Activated naive CD8-positive, alpha-beta T cell treated with anti-CD3 and anti-CD28 coated beads, Interleukin-2, amount 10 ng/mL, durations not matched to agents 7 days and 5 days (primary cell): ENCODE data around the gene ARL14EPL. TPM values are rescaled to one million over a fixed set of nuclear protein-coding genes. Genes with fewer than 3 reads are reported as not detected.
A peak's percentile ranks its signal among the peaks of the same experiment; 100 is the strongest.

Source experiments
- ATAC-seq: fragments of 150-1000 bp; cut with Tn5 transposase; one replicate; pipeline ENCODE4 v1.10.0; 2021; ENCODE audit warnings: low read depth, moderate library complexity
- POLR2A ChIA-PET: fragments of 350-600 bp; sonication (Branson Sonifier 250); formaldehyde crosslinking; loops from one replicate; lab custom pipeline; 2021; ENCODE audit warnings: antibody characterized with exemption; lab: Charles Lee
- DNase-seq: peaks from one replicate; pipeline ENCODE4 v3.0.0; 2021
- H3K27ac Mint-ChIP-seq: one replicate; pipeline ENCODE4 v1.8.0; 2022; ENCODE audit warnings: mild to moderate bottlenecking, mixed read lengths
- H3K27me3 Mint-ChIP-seq: one replicate; pipeline ENCODE4 v1.8.0; 2022; ENCODE audit warnings: mild to moderate bottlenecking, moderate library complexity, mixed read lengths
- H3K36me3 Mint-ChIP-seq: one replicate; pipeline ENCODE4 v1.8.0; 2021; ENCODE audit warnings: mild to moderate bottlenecking, mixed read lengths
- H3K4me1 Mint-ChIP-seq: one replicate; pipeline ENCODE4 v1.8.0; 2021; ENCODE audit warnings: mixed read lengths
- H3K4me3 Mint-ChIP-seq: one replicate; pipeline ENCODE4 v1.8.0; 2022; ENCODE audit warnings: mild to moderate bottlenecking, moderate library complexity, mixed read lengths
- H3K9me3 Mint-ChIP-seq: one replicate; pipeline ENCODE4 v1.8.0; 2021; ENCODE audit warnings: mixed read lengths
- total RNA-seq, 2 experiments: library from RNA; stranded (reverse); gene quantifications; one replicate each; pipeline ENCODE4 v1.2.3, GENCODE V29; 2021

ARL14EPL gene
- not detected for total RNA-seq

DNA sequence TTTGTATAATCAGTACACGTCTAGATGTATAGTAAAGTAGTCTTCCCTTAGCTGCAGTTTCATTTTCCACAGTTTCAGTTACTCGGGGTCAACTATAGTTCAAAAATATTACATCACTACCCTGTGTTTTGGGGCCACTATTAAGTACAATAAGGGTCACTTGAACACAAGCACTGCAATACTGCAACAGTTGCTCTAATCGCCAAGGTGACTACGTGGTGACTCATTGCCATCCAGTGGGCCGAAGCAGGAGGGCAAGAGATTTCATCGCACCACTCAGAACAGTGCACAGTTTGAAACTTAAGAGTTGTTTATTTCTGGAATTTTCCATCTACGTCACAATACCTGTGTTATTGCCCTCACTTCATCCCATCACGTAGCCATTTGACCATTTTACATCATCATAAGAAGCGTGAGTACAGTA is at the start of gene ARL14EPL:
ARL14EPL (plus strand) TSS at position 379 of the 424 bp plus-strand sequence. CDS start 18,994 bp downstream, outside the sequence.
- no peak within 1 kb of the TSS for H3K27ac Mint-ChIP-seq
- DNase-seq, result no peak
- POLR2A ChIA-PET, result no interaction called here

GRCh38 chr5:115983519-115983918 is 48.8 kb upstream of the ARL14EPL start:
- Mint-ChIP-seq H3K27ac (no peak overlapping the region), H3K27me3 (peaks cover 13% of the 10 kb centered on the region), H3K36me3 (no peaks in the 10 kb centered on the region), H3K4me3 (no peak overlapping the region), H3K4me1 (no peaks in the 10 kb centered on the region), H3K9me3 (peaks cover 6% of the 10 kb centered on the region)
- POLR2A ChIA-PET, result no interaction called here
- DNase-seq (no peak), ATAC-seq (no peak)

More for the DNA sequence above, at the start of gene ARL14EPL:
- H3K4me3 Mint-ChIP-seq, result no peak within 1 kb of the TSS
- no peaks in the 10 kb centered on the region for H3K9me3 Mint-ChIP-seq
- peaks cover 6% of the 10 kb centered on the region for H3K4me1 Mint-ChIP-seq
- peak; percentile 36 for ATAC-seq
- no peaks in the 10 kb centered on the region for H3K36me3 Mint-ChIP-seq
- no peaks in the 10 kb centered on the region for H3K27me3 Mint-ChIP-seq

DNA sequence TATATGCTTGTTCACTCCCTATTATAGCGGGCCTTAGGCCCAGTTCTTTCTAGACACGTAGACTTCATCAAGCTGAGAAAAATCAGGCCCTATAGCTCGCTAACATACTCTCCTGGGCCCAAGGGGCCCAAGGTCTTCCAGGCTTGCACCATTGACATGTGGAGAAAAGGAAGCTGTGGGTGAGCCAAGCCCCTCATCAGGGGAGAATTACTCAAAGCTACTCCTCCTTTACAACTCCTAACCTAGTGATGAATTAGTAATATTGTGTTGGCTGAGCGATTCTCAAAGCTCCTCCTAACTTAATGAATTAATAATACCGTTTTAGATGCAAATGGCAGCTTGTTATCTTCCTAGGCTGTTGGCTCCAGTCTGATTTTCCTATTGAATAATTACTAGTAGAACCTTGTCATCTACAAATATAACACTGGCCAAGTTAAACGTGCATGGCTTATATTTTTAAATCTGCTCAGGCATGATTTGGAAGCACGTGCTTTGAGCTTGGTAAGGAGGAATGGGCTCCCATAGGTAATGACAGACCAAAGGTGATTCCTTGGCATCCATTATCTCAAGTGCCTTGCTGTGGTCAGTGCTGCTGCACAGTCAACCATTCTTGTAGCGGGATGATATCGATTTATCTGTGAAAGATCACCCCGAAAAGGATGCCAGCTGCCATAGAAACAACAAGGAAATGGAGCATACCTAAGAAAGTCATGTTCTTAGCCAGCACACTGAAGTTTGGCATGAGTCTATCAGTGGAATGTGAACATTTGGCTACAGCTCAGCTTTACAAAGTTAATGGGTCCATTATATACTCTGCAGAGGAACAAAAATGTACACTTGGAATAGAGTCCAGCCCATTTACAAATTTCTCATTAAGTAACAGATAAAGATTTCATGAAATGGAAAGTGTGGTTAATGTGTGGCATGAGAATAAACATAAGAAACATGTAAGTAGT is 46.2 kb upstream of the ARL14EPL start:
- no peak for ATAC-seq
- Mint-ChIP-seq H3K4me1 (no peaks in the 10 kb centered on the region), H3K4me3 (no peak overlapping the region), H3K9me3 (peaks cover 2% of the 10 kb centered on the region), H3K36me3 (no peaks in the 10 kb centered on the region), H3K27me3 (peaks cover 9% of the 10 kb centered on the region), H3K27ac (no peak overlapping the region)
- DNase-seq, result no peak
- POLR2A ChIA-PET, result no interaction called here

GRCh38 chr5:115988002-115988401 is 44.3 kb upstream of the ARL14EPL start:
- POLR2A ChIA-PET, result no interaction called here
- Mint-ChIP-seq H3K36me3 (no peaks in the 10 kb centered on the region), H3K9me3 (no peaks in the 10 kb centered on the region), H3K27me3 (peaks cover 22% of the 10 kb centered on the region), H3K4me1 (no peaks in the 10 kb centered on the region), H3K4me3 (no peak overlapping the region), H3K27ac (no peak overlapping the region)
- ATAC-seq (no peak), DNase-seq (no peak)

DNA sequence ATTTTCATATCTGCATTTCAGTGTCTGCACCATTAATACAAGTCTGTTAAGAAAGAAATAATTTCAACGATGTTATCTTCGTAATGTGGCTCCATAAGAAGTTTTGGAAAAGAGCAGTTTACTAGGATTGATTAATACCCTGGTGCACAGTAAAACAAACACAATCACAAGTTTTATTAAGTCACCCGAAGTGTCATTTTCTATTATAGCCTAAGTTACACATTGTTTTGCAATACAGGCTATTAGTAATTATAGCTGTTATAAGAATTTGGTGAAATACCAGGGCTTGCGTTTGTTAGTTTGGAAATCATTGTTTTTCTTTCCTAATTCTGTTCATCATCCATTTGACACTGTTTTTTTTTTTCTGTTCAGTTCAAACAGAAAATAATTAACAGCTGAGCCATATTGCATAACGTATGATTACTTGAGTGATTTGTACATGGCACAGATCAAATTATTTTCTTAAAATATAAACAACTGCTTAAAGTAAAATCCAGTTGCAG is 39.4 kb upstream of the ARL14EPL start:
- POLR2A ChIA-PET, result no interaction called here
- H3K27ac Mint-ChIP-seq, result no peak overlapping the region
- peaks cover 29% of the 10 kb centered on the region for H3K27me3 Mint-ChIP-seq
- ATAC-seq (no peak), DNase-seq (no peak)
- no peak overlapping the region for H3K4me3 Mint-ChIP-seq
- H3K4me1 Mint-ChIP-seq, result no peaks in the 10 kb centered on the region
- no peaks in the 10 kb centered on the region for H3K36me3 Mint-ChIP-seq
- H3K9me3 Mint-ChIP-seq, result no peaks in the 10 kb centered on the region

DNA sequence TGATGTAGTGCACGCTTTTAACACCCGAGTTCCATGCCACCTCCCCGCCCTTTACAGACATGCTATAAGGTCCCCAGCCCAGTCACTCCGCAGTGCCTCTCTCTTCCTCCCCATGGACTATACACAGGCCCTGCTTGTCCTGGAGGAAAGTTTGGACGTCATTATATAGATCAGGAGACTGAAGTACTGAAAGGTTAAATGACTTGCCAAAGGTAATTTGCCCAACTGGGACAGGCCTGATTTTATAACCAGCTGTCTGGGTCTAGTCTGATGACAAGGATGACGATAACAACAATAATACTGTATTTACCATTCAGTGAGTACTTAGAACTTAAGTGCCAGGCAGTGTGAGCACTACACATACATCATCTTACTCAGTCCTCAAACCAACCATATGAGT is 36.9 kb upstream of the ARL14EPL start:
- POLR2A ChIA-PET, result no interaction called here
- no peak for DNase-seq
- H3K9me3 Mint-ChIP-seq, result no peaks in the 10 kb centered on the region
- no peaks in the 10 kb centered on the region for H3K4me1 Mint-ChIP-seq
- peaks cover 31% of the 10 kb centered on the region for H3K27me3 Mint-ChIP-seq
- H3K36me3 Mint-ChIP-seq, result no peaks in the 10 kb centered on the region
- no peak overlapping the region for H3K4me3 Mint-ChIP-seq
- no peak overlapping the region for H3K27ac Mint-ChIP-seq
- no peak for ATAC-seq

- POLR2A ChIA-PET, result no interaction called here
- Mint-ChIP-seq H3K27me3 (peaks cover 12% of the 10 kb centered on the region), H3K4me1 (no peaks in the 10 kb centered on the region), H3K27ac (no peak overlapping the region), H3K4me3 (no peak overlapping the region), H3K9me3 (no peaks in the 10 kb centered on the region), H3K36me3 (no peaks in the 10 kb centered on the region)
- DNase-seq (no peak), ATAC-seq (no peak)
Observed at GRCh38 chr5:116002116-116002906, 30.0 kb upstream of the ARL14EPL start.

DNA sequence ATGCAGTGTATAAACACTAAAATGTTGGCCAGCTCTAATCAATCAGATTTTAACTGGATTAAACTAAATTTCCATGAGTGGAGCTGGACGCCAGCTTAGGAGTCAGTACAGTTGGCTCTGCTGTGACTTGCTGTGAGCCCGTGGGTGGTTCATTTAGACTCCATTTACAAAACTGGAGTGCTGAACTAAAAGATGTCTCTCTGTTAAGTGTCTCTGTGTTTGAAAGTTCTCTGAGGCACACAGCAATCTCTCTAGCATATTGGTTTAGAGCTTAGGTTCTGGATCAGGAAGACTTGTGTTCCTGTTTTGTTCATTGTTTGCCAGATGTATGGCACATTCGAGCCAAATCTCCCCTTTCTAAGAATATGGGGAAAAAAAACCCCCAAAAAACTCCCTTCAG is 28.0 kb upstream of the ARL14EPL start:
- POLR2A ChIA-PET, result no interaction called here
- Mint-ChIP-seq H3K27me3 (peaks cover 12% of the 10 kb centered on the region), H3K9me3 (no peaks in the 10 kb centered on the region), H3K27ac (no peak overlapping the region), H3K4me3 (no peak overlapping the region), H3K36me3 (no peaks in the 10 kb centered on the region), H3K4me1 (no peaks in the 10 kb centered on the region)
- DNase-seq (no peak), ATAC-seq (no peak)

GRCh38 chr5:116009806-116010205 is 22.5 kb upstream of the ARL14EPL start:
- Mint-ChIP-seq H3K27me3 (peaks cover 12% of the 10 kb centered on the region), H3K27ac (no peak overlapping the region), H3K9me3 (no peaks in the 10 kb centered on the region), H3K4me1 (no peaks in the 10 kb centered on the region), H3K36me3 (no peaks in the 10 kb centered on the region), H3K4me3 (no peak overlapping the region)
- DNase-seq (no peak), ATAC-seq (no peak)
- POLR2A ChIA-PET, result no interaction called here

DNA sequence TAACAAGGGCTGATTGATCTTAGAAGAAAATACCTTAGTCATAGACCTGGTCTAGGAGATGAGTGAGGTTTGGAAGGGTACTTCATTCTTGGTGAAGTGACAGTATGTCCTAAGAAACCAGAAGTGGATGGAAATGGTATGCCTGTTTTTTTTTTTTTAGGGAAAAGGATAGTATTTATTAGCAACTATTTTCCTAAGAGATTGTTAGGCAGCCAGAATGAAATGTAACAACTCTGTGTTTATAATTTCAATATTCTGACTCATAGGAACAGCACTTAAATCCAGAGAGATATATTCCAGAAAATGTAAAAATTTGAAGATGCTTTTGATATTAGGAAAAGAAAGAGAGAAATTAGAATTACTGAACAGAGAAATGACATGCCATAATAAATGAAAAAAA is 21.2 kb upstream of the ARL14EPL start:
- no peaks in the 10 kb centered on the region for H3K4me1 Mint-ChIP-seq
- no peak for DNase-seq
- no peak overlapping the region for H3K27ac Mint-ChIP-seq
- POLR2A ChIA-PET, result no interaction called here
- H3K4me3 Mint-ChIP-seq, result no peak overlapping the region
- H3K9me3 Mint-ChIP-seq, result no peaks in the 10 kb centered on the region
- peaks cover 12% of the 10 kb centered on the region for H3K27me3 Mint-ChIP-seq
- no peak for ATAC-seq
- H3K36me3 Mint-ChIP-seq, result no peaks in the 10 kb centered on the region

DNA sequence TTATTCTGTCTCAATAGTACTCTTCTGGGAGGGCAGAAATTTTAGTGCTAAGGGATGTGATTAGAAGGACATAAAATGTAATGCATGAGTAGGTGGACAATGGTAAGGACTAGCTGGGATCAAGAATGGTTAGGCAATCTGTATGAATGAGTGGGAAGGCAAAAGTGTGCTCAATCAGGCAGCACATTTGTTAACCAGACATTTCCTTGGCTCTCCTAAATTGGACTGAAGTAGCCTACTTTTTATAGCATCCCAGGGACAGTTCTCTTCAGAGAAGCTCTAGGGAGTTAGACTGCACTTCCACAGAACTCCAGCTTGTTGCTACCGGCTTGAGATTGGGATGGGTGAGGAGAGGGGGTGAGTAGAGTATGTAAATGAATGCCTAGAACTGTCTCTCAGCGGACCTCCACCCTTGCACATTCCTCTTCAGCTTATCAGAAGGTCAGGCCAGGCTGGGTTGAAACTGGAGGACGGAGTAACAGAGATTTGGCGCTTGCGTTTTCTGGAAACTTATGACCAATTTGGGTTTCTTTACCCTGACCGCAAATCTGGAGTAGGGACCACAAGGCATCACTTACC is 19.0 kb upstream of the ARL14EPL start:
- no peaks in the 10 kb centered on the region for H3K4me1 Mint-ChIP-seq
- POLR2A ChIA-PET, result no interaction called here
- H3K9me3 Mint-ChIP-seq, result no peaks in the 10 kb centered on the region
- no peak overlapping the region for H3K27ac Mint-ChIP-seq
- H3K36me3 Mint-ChIP-seq, result no peaks in the 10 kb centered on the region
- peaks cover 12% of the 10 kb centered on the region for H3K27me3 Mint-ChIP-seq
- no peak overlapping the region for H3K4me3 Mint-ChIP-seq
- DNase-seq (no peak), ATAC-seq (no peak)

DNA sequence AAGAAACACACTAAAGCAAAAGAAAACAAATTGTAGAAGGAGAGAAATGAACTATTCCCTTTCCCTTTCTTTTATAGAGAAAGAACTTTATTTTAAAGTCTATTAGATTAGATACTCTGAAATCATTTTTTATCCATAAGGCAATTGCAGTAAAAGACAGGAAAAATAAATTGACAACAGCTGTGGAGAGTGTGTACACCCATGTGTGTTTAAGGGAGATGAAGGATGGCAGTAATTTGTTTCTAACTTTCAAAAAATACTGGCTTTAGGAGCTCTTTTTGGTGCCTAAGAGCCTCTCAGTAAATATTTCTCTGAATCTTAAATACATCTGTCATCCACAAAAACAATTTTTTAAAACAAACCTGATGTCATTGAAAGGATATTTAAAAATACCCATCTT is 18.3 kb upstream of the ARL14EPL start:
- no peaks in the 10 kb centered on the region for H3K4me1 Mint-ChIP-seq
- no peaks in the 10 kb centered on the region for H3K9me3 Mint-ChIP-seq
- H3K36me3 Mint-ChIP-seq, result no peaks in the 10 kb centered on the region
- peaks cover 12% of the 10 kb centered on the region for H3K27me3 Mint-ChIP-seq
- ATAC-seq (no peak), DNase-seq (no peak)
- no peak overlapping the region for H3K4me3 Mint-ChIP-seq
- POLR2A ChIA-PET, result no interaction called here
- H3K27ac Mint-ChIP-seq, result no peak overlapping the region

DNA sequence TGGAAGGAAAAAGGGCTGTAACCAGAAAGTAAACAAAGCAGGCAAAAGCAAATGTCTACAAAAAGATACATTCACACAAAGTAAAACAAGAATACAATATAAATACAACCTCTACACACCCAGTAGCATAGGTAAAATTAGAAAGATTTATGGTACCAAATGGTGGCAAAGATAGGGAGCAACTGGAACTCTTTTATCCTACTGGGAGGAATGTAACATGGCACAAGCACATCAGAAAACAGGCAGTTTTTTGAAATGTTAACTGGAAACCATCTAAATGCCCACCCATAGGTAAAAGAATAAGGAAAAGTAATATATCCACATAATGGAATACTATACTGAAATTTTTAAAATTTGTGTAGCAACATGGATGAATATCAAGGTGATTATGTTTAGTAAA is 8.7 kb upstream of the ARL14EPL start:
- ATAC-seq, result no peak
- no peaks in the 10 kb centered on the region for H3K36me3 Mint-ChIP-seq
- POLR2A ChIA-PET, result no interaction called here
- no peak for DNase-seq
- no peak overlapping the region for H3K4me3 Mint-ChIP-seq
- H3K27me3 Mint-ChIP-seq, result peaks cover 24% of the 10 kb centered on the region
- H3K4me1 Mint-ChIP-seq, result no peaks in the 10 kb centered on the region
- no peaks in the 10 kb centered on the region for H3K9me3 Mint-ChIP-seq
- no peak overlapping the region for H3K27ac Mint-ChIP-seq
